ENCODE results near the gene ACTR3C.
"Not testable (repeated sequence)": the region's sequence is repeated elsewhere in the genome, so short reads cannot be mapped to it uniquely, and the experiment has no call there.

Gene ACTR3C

DNA sequence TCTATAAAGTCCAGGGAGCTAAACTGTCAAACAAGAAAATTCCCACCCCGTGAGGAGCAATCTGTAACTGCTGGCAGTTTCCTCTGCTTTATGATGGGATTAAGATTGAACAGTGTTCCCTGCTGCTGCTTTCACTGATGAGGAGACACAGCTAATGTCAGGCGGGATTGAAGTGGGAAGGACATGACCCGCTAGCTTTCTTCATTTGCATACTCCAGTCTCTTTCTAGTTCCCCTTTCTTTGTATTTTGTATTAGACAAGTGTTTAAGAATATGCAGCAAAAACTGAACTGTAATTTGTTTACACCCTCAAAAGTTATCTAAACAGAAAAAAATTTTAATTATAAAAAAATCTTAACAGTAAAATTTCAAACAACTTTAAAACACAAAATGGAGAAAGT, 40.2 kb downstream of the ACTR3C start:
- not testable (repeated sequence) for DNase-seq (ENCODE audit: low read depth, low spot score)

DNA sequence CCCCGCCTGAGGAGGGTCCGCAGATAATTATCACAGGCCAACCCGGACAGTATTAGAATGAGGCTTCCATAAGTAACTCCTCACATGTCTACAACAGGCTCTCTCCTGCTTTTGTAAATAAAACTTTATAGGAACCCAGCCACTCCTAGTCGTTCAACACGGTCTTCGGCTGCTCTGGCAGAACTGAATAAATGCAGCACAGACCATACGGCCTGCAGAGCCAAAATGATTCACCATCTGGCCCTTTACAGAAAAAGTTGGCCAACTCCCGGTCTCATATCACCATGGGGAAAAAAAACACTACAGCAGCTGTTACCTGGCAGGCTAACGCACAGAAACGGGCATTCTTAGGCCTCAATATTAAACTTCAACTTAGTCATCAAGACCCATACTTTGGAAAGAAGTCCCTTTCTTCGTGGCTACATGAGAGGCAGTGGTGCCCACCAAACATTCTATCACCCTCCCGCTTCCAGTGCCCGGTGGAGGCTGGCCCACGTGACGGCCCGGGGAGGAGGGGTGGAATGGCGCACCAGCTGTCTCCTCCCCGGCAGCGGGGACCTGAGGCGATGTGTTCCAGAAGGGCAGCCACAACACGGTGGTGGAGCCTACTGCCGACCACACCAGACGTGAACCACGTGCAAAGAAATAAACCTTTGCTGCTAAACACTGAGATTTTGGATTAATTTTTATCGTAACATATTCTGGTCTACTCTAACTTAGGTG, 41.5 kb downstream of the ACTR3C start:
- DNase-seq (ENCODE audit: low read depth, low spot score) = not testable (repeated sequence)

DNA sequence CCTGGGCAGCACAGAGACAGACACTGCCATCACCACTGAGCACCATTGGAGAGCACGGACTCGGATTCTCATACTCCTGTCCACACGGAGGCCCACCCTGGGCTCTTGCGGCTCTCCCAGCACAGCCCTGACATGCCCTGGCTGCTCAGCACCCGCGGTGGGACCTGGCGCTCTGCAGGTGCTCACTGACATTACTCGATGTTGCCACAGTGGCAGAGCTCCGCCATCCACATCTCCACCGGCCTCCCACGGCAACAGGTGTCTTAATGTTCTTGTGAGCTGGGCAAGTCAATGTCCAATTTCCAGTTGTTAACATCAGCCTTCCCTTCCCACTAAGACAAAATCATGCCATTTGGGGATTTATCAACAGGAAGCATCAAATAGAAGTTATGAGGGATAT, 45.0 kb downstream of the ACTR3C start:
- DNase-seq (ENCODE audit: low read depth, low spot score) = not testable (repeated sequence)

DNA sequence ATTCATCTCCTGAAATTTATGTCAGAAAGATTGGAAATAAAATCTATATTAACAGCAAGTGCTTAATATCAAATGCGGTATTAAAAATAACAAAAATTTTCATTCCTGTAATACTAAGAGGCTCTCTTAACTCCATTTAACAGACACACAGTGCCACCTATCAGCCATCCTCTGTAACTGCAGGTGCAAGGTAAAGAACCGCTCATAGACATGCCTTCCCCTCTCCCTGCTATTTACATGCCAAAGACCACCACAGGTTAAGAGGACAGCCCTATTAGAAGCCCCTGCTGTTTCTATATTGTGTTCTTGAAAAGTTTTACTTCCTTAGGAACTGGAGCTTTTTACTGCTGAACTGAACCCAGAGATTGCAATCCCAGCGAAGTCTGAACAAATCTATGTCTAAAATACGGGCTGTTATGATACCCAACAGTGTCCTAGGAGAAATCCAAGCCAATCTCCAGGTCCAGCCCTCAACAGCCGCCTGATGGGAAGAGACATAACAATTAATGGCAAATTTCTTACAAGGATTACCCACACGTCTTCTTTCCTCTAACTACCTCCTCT, 47.1 kb downstream of the ACTR3C start:
- DNase-seq (ENCODE audit: low read depth, low spot score) = not testable (repeated sequence)

DNA sequence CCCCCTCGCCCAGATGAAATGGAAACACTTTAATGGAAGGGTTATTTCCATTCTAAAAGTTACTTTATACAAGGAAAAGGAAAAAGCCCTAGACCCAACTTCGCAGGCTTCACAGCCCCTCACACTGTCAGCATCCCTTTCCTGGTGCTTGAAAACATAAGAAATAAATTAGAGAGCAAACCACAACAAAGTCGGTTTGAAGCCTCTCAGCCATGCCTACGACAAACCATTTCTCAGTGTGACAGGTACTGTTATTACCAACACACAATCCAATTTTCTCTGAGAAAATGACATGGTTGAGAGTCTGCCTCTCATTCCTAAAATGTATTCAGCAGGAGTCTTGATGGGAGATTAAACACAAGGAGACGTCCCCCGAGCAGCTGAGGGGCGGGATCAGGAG, 51.4 kb downstream of the ACTR3C start:
- not testable (repeated sequence) for DNase-seq (ENCODE audit: low read depth, low spot score)

DNA sequence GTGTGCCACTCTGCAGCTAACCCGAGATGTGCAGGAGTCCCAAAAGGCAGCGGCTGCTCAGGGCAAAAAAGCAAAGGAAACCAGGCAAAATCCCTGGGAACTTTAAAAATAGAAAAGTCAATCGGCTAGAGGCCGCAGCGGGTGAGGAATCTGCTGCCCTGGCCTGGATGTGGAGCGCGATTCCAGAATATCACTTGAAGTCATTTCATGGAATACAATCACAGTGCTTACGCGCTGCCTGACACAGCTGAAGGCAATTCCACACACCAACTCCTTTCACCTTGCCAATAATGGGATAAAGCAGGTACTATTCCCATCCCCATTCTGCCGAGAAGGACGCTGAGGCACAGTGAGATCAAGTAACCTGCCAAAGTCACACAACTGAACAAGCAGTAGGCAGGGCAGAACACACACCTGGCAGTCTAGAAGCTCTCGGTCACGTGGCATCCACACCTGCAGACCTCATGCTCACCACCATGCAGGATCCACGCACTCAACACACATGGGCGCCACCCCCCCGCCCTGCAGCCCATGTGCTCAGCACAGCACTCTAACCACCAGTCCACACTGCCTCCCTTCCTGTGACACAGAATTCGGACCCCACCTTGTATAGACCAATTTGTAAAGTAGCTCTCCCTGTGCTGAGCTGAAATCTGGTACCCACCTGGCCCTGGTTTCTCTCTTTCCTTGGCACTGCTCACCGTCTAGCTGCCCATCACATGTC, 53.1 kb downstream of the ACTR3C start:
- DNase-seq (ENCODE audit: low read depth, low spot score) = not testable (repeated sequence)

DNA sequence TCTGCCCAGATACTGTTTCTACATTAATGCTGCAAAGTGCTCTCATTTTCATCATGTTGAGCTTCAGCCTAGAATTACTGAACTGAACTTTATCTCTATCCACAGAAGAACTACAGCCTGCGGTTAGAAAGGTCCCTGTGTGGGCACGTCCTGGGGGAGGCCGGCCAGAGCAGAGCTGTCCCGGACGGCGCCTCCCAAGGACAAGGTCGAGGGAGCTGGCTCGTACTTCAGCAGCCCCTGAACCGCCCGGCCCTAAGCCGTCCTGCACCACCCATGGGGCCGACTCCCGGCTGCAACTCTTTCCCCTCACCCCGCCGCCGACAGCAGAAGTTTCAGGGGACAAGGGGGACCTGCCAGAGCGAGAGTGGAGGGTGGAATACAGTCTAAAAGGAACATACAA, 54.5 kb downstream of the ACTR3C start:
- not testable (repeated sequence) for DNase-seq (ENCODE audit: low read depth, low spot score)

DNA sequence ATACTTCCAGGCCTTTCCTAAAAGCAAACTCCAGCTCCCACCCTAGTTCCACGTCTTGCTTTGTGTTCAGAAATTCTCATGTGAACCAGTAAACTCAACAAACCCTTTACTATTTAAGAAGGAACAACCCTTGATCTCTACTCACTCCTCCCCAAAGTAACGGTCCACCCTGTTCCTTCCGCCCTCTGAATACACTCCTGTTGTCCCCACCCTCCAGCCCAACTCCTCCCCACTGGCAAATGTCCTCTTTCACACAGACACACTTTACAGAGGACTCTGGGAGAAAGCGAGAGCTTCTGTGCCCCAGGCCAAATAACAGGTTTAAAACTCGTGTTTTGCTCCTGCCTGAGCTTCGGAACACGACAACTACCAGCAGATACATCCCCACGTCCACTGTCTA, 55.1 kb downstream of the ACTR3C start:
- not testable (repeated sequence) for DNase-seq (ENCODE audit: low read depth, low spot score)

DNA sequence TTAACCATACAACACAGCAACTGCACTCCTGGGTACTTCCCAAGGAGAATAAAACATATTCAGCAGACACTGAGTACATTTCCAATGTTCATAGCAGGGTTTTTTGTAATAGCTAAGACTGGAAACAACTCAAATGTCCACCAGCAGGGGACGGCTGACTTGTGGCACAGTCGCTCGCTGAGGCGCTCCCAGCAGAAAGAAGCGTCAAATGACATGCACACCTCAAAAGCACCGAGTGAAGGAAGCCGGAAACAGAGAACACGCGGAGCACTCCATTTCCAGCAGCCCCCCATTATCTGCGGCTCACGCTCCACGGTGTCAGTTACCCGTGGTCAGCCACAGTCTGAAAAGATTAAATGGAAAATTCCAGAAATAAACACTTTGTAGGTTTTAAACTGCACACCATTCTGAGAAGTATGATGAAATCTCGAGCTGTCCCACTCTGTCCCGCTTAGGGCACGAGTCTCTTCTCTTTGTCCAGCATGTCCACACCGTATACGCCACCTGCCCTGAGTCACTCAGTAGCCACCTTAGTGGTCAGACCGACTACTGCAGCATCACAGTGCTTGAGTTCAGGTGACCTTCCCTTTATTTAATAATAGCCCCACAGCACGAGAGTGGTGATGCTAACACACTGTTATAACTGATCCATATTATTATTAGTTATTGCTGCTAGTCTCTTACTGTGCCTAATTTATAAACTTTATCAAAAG, 56.2 kb downstream of the ACTR3C start:
- DNase-seq (ENCODE audit: low read depth, low spot score) = not testable (repeated sequence)

DNA sequence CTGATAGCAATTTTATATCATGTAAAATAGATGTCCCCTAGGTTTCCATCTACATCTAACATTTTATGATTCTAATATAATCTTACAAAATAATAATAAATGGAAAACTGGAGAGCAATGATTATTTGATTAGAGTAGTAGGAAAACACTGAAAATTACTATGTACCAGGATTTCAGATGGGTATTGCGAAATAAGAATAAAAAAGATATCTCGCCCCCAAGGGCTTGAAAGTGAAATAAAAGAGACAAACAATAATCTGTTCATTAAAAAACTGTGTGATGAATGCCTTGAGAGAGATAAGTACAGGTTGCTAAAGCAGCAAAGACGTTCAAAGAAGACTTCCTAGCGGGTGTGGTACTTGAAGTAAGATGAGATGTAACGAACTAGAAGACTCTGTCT, 60.7 kb downstream of the ACTR3C start:
- DNase-seq (ENCODE audit: low read depth, low spot score) = not testable (repeated sequence)

DNA sequence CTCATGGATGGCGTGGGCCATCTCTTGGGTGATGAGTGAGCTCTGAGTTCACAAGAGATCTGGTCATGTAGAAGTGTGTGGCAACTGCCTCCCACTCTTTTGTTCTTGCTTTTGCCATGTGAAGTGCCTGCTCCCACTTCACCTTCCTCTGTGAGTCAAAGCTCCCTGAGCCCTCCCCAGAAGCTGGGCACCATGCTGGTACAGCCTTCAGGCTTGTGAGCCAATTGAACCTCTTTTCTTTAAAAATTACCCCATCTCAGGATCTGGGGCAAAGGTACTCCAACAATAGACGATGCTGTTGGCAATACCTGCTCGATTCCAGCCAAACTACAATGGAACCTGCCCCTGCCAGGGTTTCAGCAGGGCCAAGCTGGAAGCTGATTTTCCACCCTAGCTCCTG, 75.6 kb downstream of the ACTR3C start:
- DNase-seq (ENCODE audit: low read depth, low spot score) = not testable (repeated sequence)

DNA sequence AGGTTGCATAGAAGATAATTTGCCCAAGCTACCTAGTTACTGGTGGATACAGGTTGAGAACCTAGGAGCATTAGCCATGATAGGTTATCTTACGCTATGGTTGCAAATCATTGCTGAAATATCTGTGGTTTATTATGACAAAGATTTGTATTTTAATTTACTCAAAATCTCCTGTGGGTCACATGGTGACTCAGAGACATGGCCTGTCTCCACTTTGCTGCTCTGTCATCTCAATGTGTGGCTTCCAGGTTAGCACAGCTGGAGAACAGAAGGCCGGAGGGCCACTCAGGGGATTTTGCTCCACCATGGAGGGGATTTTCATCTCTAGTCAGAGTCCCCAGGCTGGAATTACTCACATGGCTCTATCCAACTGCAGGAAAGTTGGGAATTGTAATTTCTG, 78.1 kb downstream of the ACTR3C start:
- not testable (repeated sequence) for DNase-seq (ENCODE audit: low read depth, low spot score)

DNA sequence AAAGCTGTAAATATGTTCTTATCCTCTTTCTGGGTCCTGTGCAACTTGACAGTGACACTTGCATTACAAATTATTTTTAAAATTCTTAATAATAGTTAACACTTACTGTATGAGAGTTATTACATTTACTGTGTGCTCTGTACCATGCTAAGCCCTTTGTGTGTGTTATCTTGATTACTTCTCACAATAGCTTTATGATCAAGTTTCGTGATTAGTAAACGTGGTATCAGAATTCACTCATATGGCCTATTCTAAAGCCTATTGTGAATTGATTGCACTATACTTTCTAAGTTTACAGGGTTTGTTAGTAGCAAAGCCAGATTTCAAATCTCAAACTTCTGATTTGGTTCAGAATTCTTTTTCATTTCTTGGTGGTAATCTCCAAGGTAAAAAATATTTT, 80.4 kb downstream of the ACTR3C start:
- DNase-seq (ENCODE audit: low read depth, low spot score) = not testable (repeated sequence)

DNA sequence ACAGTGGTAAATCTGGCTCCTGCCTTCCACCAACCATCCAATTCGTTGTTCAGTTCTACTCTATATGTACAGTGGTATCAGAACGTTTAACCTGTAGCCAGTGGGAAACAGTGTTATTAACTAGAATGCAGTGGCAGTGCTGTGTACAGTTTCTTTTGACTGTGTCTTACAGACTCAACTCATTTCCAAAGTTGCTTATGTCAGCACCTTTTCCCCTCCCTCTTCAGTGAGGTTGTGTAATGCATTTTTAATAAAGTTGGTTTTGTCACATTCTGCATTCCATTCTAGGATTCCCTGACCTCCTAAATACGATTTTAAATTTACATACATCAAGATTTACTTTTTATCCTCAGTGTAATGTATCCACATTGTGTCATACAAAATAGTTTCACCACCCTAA, 97.9 kb downstream of the ACTR3C start:
- not testable (repeated sequence) for DNase-seq (ENCODE audit: low read depth, low spot score)

DNA sequence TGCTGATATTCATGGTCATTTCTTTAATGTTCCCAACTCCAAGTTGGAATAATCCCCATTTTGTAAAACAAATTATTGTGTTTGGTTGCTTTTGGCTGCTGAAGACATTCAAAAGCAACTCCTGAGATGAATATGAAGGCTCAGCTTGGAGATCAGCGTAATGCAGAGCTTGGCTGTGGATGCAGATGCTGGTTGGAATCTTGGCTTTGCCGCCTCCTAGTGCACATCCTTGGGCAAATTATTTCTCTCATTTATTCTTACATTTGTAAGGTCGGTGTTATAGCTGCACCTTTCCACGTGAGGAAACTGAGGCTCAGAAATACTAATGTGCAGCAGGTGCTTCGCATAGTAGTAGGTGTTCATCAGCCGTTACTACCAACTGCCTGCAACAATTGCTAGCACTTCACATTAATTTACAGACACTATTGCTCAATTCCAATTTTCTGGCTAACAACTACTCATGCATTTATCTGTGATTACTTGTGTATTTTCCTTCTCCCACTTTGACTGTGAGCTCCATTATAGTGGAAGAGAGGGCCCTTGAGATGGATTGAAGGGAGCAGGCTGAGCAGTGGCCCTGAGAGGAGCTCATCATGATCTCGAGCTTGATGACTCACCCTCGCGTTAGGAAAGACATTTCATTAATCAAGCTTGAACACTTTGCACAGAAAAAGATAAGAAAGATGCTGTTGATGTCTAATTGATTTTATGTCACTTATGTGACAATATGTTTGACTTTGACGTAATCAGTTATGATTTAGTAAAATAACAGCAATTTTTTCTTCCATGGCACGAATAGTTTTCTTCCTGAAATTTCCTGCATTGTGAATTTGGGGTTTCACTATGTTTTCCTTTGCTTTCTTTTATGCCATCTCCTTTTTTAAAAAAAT, 101.0 kb downstream of the ACTR3C start:
- DNase-seq (ENCODE audit: low read depth, low spot score) = not testable (repeated sequence)

DNA sequence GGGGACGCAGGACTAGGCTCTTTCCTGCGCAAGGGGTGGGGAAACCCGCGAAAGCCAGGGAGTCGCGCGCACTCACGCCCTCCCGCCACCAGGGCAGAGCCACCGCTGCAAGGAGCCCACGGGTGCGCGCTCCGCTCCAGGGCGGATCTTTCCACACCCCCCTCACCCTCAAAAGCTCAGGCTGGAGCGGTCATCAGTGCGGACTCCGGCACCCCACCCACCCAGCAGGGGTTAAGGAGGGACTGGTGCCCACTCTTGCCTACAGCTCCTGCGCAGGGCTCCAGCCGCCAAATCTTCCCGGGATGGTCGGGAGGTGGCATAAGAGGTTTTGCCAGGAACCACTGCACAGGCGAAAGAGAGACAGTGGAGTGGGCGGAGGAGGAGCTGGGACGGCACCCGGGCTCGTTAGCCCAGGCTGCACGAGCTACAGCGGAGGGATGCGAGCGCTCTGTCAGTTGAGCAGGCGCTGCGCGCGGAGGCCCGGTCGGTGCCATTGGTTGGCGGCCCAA, 102.6 kb downstream of the ACTR3C start:
- DNase-seq (ENCODE audit: low read depth, low spot score) = not testable (repeated sequence)

DNA sequence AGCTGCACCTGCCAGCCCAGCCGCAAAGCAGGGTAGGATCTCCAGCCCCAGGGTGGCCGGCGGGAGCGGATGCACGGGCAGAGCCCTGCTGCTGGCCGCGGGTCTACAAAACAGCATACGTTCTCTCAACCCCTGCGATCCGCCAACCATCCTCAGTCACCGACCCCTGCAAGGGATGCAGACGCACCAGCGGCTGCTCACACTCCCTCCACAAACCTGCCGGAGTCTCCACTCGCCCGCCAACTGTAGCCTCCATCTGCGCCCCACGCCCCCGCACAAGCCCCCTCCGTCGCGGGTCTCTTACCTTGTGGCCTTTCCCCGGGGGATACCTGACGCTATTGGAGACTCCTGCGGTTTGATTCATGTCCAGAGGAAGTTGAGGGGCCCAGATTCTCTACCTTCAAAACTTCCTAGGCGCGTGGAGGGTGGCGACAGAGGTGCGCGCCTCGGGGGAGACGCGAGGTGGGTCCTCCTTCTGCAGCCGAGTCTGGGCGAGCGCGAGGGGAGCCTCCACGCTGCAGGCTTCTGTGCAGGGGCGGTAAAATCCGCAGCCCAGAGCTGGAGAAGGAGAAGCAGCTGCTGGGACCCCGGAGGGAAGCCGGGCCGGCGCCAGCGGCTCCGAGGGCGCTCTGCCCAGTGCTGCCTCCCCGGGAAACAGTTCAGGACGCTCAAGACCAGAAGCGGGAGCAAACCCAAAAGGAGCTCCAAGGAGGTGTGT, 103.2 kb downstream of the ACTR3C start:
- not testable (repeated sequence) for DNase-seq (ENCODE audit: low read depth, low spot score)

DNA sequence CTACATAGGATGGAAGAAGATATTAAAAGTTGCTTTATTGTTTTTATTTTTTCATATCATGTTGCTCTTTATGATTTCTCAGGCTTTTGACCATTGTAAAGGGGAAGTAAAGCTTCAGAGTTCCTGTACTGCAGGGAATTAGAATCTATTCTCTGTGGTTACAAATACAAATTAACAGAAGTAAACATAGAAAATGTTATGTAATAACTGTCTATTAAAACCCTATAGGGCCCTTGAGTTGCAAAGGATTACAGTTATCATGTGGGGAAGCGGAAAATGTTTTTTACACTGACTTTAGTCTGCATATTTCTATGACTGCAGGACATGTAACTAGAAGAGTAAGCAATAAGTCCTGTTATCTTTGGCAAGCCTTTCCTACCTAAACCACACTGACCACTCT, 116.5 kb downstream of the ACTR3C start:
- not testable (repeated sequence) for DNase-seq (ENCODE audit: low read depth, low spot score)

DNA sequence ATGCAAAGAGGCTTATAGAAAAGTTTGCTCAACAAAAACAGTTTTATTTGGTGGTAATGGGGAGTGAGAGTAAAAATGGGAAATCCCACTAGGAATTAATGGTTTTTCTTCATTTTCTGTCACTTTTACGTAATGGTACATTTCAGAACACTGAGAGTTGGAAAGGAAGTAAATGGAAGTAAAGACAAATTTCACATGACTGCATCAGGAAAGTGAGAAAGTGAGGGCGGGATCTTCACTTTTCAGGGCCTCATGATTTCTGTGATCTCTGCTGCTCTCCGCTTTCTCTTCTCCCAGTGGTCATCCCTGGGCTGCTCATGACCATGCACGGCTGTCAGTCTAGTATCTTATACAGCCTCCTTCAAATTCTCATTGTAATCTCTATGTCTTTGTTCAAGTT, 117.5 kb downstream of the ACTR3C start:
- DNase-seq (ENCODE audit: low read depth, low spot score) = not testable (repeated sequence)

DNA sequence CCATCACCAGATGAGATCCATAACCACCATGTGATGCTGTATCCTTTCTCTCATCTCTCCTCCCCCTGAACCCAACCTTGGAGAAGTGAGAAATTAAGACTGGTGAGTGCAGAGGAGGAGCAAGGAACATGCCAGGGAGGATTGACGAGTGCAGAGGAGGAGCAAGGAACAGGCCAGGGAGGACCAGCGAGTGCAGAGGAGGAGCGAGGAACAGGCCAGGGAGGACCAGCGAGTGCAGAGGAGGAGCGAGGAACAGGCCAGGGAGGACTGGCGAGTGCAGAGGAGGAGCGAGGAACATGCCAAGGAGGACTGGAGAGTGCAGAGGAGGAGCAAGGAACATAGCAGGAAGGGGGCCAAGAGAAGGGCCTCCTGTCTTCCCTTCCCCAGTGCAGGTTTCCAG, 118.8 kb downstream of the ACTR3C start:
- DNase-seq (ENCODE audit: low read depth, low spot score) = not testable (repeated sequence)
